Measurements from ENCODE around the gene F5.
A peak's percentile ranks its signal among the peaks of the same experiment; 100 is the strongest.

The F5 gene

GRCh38 chr1:169601096-169601881 is 15.0 kb upstream of the F5 start:
- Mint-ChIP-seq H3K9me3 (ENCODE audit: low read depth) (no peaks in the 10 kb centered on the region), H3K36me3 (no peaks in the 10 kb centered on the region), H3K4me1 (ENCODE audit: low read depth) (peaks cover 64% of the 10 kb centered on the region), H3K27me3 (no peaks in the 10 kb centered on the region), H3K27ac (peak overlapping the region; percentile 90), H3K4me3 (peak overlapping the region; percentile 65)

GRCh38 chr1:169595764-169596711 is 9.8 kb upstream of the F5 start:
- Mint-ChIP-seq H3K36me3 (no peaks in the 10 kb centered on the region), H3K4me3 (no peak overlapping the region), H3K27ac (peak overlapping the region; percentile 41), H3K9me3 (ENCODE audit: low read depth) (peaks cover 4% of the 10 kb centered on the region), H3K27me3 (no peaks in the 10 kb centered on the region), H3K4me1 (ENCODE audit: low read depth) (peaks cover 66% of the 10 kb centered on the region)

- H3K36me3 Mint-ChIP-seq, result no peaks in the 10 kb centered on the region
- peak overlapping the region; percentile 72 for H3K4me3 Mint-ChIP-seq
- H3K27ac Mint-ChIP-seq, result peak overlapping the region; percentile 82
- H3K9me3 Mint-ChIP-seq (ENCODE audit: low read depth), result peaks cover 4% of the 10 kb centered on the region
- H3K27me3 Mint-ChIP-seq, result no peaks in the 10 kb centered on the region
- H3K4me1 Mint-ChIP-seq (ENCODE audit: low read depth), result peaks cover 66% of the 10 kb centered on the region
Measured at GRCh38 chr1:169594391-169594790, 8.1 kb upstream of the F5 start.

- Mint-ChIP-seq H3K4me3 (no peak overlapping the region), H3K27ac (no peak overlapping the region), H3K27me3 (no peaks in the 10 kb centered on the region), H3K4me1 (ENCODE audit: low read depth) (peaks cover 94% of the 10 kb centered on the region), H3K9me3 (ENCODE audit: low read depth) (peaks cover 4% of the 10 kb centered on the region), H3K36me3 (no peaks in the 10 kb centered on the region)
Measured at GRCh38 chr1:169590932-169591331, 4.7 kb upstream of the F5 start.

GRCh38 chr1:169588785-169589485 is 2.7 kb upstream of the F5 start:
- Mint-ChIP-seq H3K36me3 (no peaks in the 10 kb centered on the region), H3K4me3 (peak overlapping the region; percentile 79), H3K27ac (peak overlapping the region; percentile 95), H3K4me1 (ENCODE audit: low read depth) (peaks cover 86% of the 10 kb centered on the region), H3K9me3 (ENCODE audit: low read depth) (peaks cover 4% of the 10 kb centered on the region), H3K27me3 (no peaks in the 10 kb centered on the region)

GRCh38 chr1:169588112-169588511 is 1.8 kb upstream of the F5 start:
- peak overlapping the region; percentile 95 for H3K27ac Mint-ChIP-seq
- peaks cover 4% of the 10 kb centered on the region for H3K9me3 Mint-ChIP-seq (ENCODE audit: low read depth)
- H3K36me3 Mint-ChIP-seq, result peaks cover 3% of the 10 kb centered on the region
- H3K4me3 Mint-ChIP-seq, result peak overlapping the region; percentile 79
- H3K4me1 Mint-ChIP-seq (ENCODE audit: low read depth), result peaks cover 85% of the 10 kb centered on the region
- H3K27me3 Mint-ChIP-seq, result no peaks in the 10 kb centered on the region

GRCh38 chr1:169586067-169586394 is 250 bp downstream of the F5 start:
- Mint-ChIP-seq H3K27me3 (no peaks in the 10 kb centered on the region), H3K27ac (peak overlapping the region; percentile 95), H3K9me3 (ENCODE audit: low read depth) (no peaks in the 10 kb centered on the region), H3K36me3 (peaks cover 9% of the 10 kb centered on the region), H3K4me1 (ENCODE audit: low read depth) (peaks cover 73% of the 10 kb centered on the region), H3K4me3 (peak overlapping the region; percentile 90)

GRCh38 chr1:169585181-169585580 is 1.1 kb downstream of the F5 start:
- H3K27me3 Mint-ChIP-seq, result no peaks in the 10 kb centered on the region
- peaks cover 9% of the 10 kb centered on the region for H3K36me3 Mint-ChIP-seq
- H3K4me3 Mint-ChIP-seq, result peak overlapping the region; percentile 90
- no peaks in the 10 kb centered on the region for H3K9me3 Mint-ChIP-seq (ENCODE audit: low read depth)
- H3K4me1 Mint-ChIP-seq (ENCODE audit: low read depth), result peaks cover 66% of the 10 kb centered on the region
- H3K27ac Mint-ChIP-seq, result peak overlapping the region; percentile 95

GRCh38 chr1:169584483-169585144 is 1.7 kb downstream of the F5 start:
- H3K4me1 Mint-ChIP-seq (ENCODE audit: low read depth), result peaks cover 61% of the 10 kb centered on the region
- H3K27ac Mint-ChIP-seq, result peak overlapping the region; percentile 95
- H3K27me3 Mint-ChIP-seq, result no peaks in the 10 kb centered on the region
- H3K9me3 Mint-ChIP-seq (ENCODE audit: low read depth), result no peaks in the 10 kb centered on the region
- H3K4me3 Mint-ChIP-seq, result peak overlapping the region; percentile 90
- H3K36me3 Mint-ChIP-seq, result peaks cover 9% of the 10 kb centered on the region

GRCh38 chr1:169577981-169578738 is 8.1 kb downstream of the F5 start:
- H3K36me3 Mint-ChIP-seq, result peaks cover 27% of the 10 kb centered on the region
- no peaks in the 10 kb centered on the region for H3K9me3 Mint-ChIP-seq (ENCODE audit: low read depth)
- no peak overlapping the region for H3K4me3 Mint-ChIP-seq
- H3K27ac Mint-ChIP-seq, result no peak overlapping the region
- peaks cover 11% of the 10 kb centered on the region for H3K4me1 Mint-ChIP-seq (ENCODE audit: low read depth)
- no peaks in the 10 kb centered on the region for H3K27me3 Mint-ChIP-seq

GRCh38 chr1:169576935-169577331 is 9.3 kb downstream of the F5 start:
- no peaks in the 10 kb centered on the region for H3K9me3 Mint-ChIP-seq (ENCODE audit: low read depth)
- H3K4me3 Mint-ChIP-seq, result no peak overlapping the region
- H3K27me3 Mint-ChIP-seq, result no peaks in the 10 kb centered on the region
- peaks cover 10% of the 10 kb centered on the region for H3K4me1 Mint-ChIP-seq (ENCODE audit: low read depth)
- no peak overlapping the region for H3K27ac Mint-ChIP-seq
- H3K36me3 Mint-ChIP-seq, result peaks cover 27% of the 10 kb centered on the region

GRCh38 chr1:169576241-169576934 is 9.9 kb downstream of the F5 start:
- Mint-ChIP-seq H3K9me3 (ENCODE audit: low read depth) (no peaks in the 10 kb centered on the region), H3K4me1 (ENCODE audit: low read depth) (peaks cover 15% of the 10 kb centered on the region), H3K27ac (no peak overlapping the region), H3K4me3 (no peak overlapping the region), H3K36me3 (peaks cover 31% of the 10 kb centered on the region), H3K27me3 (no peaks in the 10 kb centered on the region)

GRCh38 chr1:169574336-169574735 is 11.9 kb downstream of the F5 start:
- Mint-ChIP-seq H3K27me3 (no peaks in the 10 kb centered on the region), H3K4me1 (ENCODE audit: low read depth) (peaks cover 15% of the 10 kb centered on the region), H3K9me3 (ENCODE audit: low read depth) (no peaks in the 10 kb centered on the region), H3K4me3 (no peak overlapping the region), H3K36me3 (peaks cover 34% of the 10 kb centered on the region), H3K27ac (no peak overlapping the region)

Data from activated naive CD8-positive, alpha-beta T cell (primary cell).